GM19351 (cell line): Measurements from ENCODE around the gene C4orf50.

Source experiments
- ATAC-seq: cut with Tn5 transposase; IDR thresholded peaks from one replicate; pipeline ENCODE4 v1.9.1; 2021; ENCODE audit warnings: mild to moderate bottlenecking, moderate library complexity; ENCODE audit not compliant: unreplicated experiment

Gene C4orf50

GRCh38 chr4:5973033-5973432 is 45.2 kb downstream of the C4orf50 start:
- no peak for ATAC-seq

GRCh38 chr4:5972571-5972970 is 45.7 kb downstream of the C4orf50 start:
- ATAC-seq, result no peak

- no peak for ATAC-seq
Observed at GRCh38 chr4:5971078-5971450, 47.2 kb downstream of the C4orf50 start.

- no peak for ATAC-seq
Observed at GRCh38 chr4:5970381-5971077, 47.7 kb downstream of the C4orf50 start.

- no peak for ATAC-seq
Observed at GRCh38 chr4:5969777-5970176, 48.5 kb downstream of the C4orf50 start.

GRCh38 chr4:5969336-5969735 is 48.9 kb downstream of the C4orf50 start:
- no peak for ATAC-seq

GRCh38 chr4:5968246-5968645 is 50.0 kb downstream of the C4orf50 start:
- ATAC-seq, result no peak

- no peak for ATAC-seq
Observed at GRCh38 chr4:5967783-5968182, 50.4 kb downstream of the C4orf50 start.

- no peak for ATAC-seq
Observed at GRCh38 chr4:5965225-5965624, 53.0 kb downstream of the C4orf50 start.

GRCh38 chr4:5964030-5964429 is 54.2 kb downstream of the C4orf50 start:
- ATAC-seq, result no peak

- ATAC-seq, result no peak
Observed at GRCh38 chr4:5963611-5964010, 54.6 kb downstream of the C4orf50 start.

- ATAC-seq, result no peak
Observed at GRCh38 chr4:5962416-5962815, 55.8 kb downstream of the C4orf50 start.

GRCh38 chr4:5960252-5960880 is 57.9 kb downstream of the C4orf50 start:
- no peak for ATAC-seq

GRCh38 chr4:5959211-5959982 is 58.8 kb downstream of the C4orf50 start:
- no peak for ATAC-seq

GRCh38 chr4:5958199-5958735 is 60.0 kb downstream of the C4orf50 start:
- no peak for ATAC-seq

- no peak for ATAC-seq
Observed at GRCh38 chr4:5957076-5957475, 61.2 kb downstream of the C4orf50 start.

- no peak for ATAC-seq
Observed at GRCh38 chr4:5956285-5957021, 61.8 kb downstream of the C4orf50 start.

GRCh38 chr4:5955856-5956255 is 62.4 kb downstream of the C4orf50 start:
- peak; percentile 44 for ATAC-seq

- ATAC-seq, result no peak
Observed at GRCh38 chr4:5955201-5955821, 62.9 kb downstream of the C4orf50 start.

GRCh38 chr4:5954056-5954760 is 64.0 kb downstream of the C4orf50 start:
- ATAC-seq, result no peak
